Pulmonary artery endothelial cell (primary cell): ENCODE data around the gene DHRSX. TPM values are rescaled to one million over a fixed set of nuclear protein-coding genes. Genes with fewer than 3 reads are reported as not detected.
"Not testable (repeated sequence)": the region's sequence is repeated elsewhere in the genome, so short reads cannot be mapped to it uniquely, and the experiment has no call there.

Experiments
- DNase-seq: peaks from one replicate; pipeline ENCODE4 v3.0.0-alpha.2; 2011; ENCODE audit warnings: low read depth, low spot score
- total RNA-seq: library from RNA; depleted of rRNA; stranded (reverse); fragments of >200 nt; gene quantifications from 2 replicates; pipeline ENCODE4 v1.2.3, GENCODE V29; 2014

DHRSX gene
- total RNA-seq, 1 donor from 2014 or later = 23.7 TPM

DNA sequence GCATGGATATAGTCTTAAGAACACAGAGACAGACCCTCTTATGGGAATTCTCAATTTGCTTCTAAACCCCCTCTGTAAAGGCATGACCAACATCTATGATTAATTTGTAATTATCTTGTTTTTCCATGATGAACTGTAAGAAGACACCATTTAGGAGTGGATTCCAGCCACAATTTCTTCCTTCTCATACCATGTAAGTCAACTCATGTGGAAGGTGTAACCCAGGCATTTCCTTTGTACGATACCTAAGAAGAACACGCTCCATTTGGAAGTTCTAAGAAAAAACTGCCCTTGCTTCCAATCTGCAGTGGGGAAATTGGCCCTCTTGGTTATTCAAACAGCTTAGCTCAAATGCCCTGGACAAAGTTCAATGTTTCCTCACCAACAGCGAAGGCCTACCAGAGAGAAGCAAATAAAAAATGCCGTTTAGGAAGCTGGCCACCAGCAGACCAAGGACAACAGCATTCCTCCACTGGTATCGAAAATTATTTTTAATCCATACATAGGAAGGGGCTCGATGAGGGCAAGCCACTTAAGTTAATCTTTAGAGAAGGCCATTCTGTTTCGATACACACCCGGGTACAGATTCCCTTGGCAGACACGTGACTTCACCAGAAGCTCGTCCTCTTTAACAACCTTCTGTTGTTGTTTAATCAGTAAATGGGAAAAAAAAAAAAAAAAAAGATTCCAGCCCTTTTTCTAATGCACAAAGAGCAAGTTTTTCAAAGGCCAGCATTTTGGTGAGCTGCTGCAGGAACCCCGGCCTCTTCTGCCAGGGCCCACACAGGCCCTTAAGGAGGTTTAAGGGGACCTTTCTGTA lies 2.6 kb downstream of the DHRSX start:
- DNase-seq = no peak

DNA sequence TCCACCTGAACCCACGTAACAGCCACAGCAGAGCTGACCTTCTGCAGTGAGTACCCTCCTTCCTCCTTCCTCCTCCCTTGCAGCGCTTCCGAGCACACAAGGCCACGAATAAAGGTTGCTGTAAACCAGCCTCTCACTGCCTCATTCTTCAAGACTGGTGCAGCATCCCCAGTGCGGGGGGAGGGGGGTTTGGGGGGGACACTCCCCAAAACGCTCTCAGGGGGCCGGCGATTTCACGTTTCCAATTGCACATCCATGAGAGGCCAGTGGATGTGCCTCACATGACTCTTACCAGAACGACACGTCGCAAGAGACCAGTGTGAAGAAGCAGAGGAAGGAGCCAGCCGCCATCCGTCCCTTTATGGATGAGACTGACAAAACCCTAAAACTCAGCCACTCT lies 5.2 kb downstream of the DHRSX start:
- no peak for DNase-seq

DNA sequence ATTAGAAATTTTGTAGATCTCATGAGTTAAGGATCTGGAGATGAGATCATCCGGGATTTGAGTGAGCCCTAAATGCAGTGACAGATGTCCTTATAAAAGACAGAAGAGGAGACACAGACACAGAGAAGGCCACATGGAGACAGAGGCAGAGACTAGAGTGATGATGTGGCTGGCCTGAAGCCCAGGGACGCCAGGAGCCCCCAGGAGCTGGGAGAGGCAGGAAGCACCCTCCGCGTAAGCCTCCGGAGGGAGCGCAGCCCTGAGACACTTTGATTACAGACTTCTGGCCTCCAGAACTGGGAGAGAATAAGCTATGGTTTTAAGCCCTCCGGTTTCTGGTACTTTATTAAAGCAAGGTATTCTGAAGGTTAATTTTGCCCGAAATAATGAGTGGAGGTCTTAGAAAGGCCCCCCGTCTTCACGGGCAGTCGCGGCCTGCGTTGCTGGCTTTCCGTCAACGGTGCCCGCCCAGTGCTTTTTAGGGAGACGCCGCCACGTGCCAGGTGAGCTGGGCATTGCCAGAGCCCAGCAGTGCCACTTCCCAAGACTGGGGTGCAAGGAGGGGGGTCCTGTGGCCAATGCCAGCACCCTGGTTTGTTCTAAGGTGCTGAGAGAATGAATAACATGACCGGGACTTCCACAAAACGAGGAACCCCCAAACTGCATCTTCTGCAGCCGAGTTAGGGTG lies 8.1 kb downstream of the DHRSX start:
- no peak for DNase-seq

DNA sequence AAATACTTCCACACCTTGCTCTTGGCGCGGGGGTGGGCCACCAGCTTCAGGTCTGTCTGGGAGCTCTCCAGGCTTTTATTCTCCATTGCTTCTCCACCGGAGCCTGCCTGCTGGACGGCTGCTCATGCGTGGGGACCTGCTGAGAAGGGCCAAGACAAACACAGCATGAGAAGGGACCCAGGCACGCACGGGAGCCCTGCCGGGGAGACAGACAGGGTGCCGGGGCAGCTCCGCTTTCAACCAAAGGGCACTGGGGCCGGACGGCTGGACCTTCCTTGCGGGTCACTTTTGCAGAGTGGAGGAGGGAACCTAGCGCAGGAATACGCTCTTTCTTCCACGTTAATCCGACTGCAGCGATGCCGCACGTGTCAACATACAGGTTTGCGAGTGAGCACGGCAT lies 10.1 kb downstream of the DHRSX start:
- DNase-seq = no peak

DNA sequence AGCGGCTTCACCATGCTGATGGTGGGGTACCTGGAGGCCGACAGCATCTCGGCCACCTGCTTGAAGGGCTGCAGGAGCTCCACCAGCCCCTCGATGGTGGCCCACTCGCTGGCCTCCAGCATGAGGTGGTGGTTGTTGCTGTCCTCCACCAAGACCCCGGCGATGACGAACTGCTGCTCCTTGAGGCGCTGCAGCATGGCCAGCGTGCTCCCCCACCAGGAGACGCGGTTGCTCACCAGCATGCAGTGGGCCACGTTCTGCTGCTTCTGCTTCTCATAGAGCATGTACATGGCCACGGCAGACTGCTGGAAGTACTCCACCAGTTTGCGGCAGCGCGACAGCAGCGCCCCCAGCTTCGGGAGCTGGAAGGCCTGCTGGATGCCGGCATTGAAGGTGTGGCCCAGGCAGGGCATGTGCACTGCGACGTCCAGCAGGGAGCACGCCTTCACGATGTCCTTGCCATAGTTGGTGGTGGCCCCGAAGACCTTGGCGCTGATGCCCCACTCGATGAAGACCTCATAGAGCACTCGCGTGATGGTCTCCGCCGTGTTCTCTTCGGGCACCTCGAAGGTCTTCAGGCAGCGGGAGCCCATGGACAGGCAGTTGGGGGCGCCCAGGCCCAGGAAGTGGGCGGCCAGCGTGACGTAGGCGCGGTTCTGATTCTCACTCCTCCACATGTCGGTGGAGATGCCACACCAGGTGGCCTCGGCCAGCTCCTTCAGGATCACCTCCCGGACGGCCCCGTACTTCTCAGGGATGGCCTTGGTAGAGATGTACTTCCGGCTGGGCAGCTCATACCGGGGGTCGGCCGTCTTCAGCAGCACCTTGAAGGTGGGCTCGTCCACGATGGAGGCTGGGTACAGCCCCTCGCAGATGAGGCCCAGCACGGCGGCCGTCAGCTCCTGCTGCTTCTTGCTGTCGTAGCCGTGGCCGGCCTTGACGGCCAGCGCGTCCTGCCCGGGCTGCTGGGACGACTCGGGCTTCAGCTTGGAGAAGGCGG lies 11.0 kb downstream of the DHRSX start:
- no peak for DNase-seq

DNA sequence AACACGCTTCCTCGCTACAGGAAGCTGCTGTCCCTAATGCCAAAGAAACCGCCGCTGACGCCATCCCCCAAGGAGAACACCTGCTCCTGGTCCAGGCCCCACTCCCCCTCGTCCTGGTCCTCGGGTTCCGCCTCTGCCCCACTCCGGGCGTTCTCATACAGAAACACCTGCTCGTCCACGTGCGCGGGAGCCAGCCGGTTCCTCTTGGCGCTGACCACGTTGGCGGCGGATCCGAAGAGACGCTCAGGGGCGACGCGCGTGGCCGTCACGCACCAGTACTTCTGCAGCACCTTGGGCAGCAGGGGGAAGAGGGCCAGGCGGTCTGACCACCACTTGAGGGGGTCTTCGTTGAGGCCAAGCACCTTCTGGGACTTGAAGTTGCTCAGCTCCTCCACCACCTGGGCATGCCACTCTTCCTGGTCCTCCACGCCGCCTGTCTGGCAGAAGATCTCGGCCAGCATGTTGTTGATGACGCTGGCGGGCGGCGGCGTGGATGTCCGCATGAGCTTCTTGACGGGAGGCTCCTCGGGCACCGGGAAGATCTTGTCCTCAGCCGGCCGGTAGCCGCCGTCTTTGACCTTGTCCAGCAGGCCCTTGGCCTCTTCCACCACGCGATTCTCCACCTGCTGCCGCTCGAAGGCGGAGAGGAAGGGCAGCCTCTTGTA lies 12.0 kb downstream of the DHRSX start:
- no peak for DNase-seq

DNA sequence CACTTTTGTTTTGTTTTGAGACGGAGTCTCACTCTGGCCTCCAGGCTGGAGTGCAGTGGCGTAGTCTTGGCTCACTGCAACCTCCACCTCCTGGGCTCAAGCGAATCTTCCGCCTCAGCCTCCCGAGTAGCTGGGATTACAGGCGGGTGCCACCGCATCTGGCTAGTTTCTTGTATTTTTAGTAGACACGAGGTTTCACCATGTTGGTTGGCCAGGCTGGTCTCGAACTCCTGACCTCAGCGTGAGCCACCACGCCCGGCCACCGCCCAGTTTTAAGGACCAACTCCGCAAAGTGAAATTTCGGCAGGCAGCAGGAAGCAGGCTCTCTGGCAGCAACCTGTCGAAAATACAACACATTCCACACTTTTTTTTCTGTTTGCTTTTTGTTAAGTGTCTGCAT lies 13.4 kb downstream of the DHRSX start:
- DNase-seq = no peak

DNA sequence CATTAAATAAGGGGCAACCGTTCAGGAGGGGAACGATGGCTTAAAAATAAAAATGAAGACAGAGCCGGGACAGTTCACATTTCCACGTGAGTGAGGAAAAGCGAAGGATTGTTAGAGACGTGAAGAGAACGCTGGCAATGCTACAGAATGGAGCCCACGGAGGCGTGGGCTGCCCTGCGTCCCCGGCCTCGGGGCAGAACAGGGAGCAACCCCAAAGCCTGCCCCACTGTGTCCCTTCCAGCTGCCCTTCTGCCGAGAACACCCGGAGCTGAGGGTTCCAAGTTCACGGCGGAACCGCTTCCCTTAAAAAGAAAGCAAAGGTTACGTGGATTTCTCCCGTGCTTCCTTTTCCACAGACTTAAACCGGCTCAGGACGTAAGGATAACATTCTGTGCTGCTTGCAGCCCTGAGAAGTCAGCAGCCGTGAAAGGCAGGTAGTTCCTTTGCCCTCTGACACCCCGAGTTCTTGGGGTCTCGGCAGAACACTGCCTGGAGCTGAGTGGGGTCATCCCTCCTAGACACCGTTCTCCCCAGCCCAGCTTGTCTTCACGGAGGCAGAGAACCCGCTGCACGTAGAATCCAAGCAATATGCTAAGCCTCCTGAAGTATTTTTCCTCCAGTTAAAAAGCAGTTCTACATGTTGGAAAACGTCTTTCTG lies 14.2 kb downstream of the DHRSX start:
- DNase-seq = no peak

DNA sequence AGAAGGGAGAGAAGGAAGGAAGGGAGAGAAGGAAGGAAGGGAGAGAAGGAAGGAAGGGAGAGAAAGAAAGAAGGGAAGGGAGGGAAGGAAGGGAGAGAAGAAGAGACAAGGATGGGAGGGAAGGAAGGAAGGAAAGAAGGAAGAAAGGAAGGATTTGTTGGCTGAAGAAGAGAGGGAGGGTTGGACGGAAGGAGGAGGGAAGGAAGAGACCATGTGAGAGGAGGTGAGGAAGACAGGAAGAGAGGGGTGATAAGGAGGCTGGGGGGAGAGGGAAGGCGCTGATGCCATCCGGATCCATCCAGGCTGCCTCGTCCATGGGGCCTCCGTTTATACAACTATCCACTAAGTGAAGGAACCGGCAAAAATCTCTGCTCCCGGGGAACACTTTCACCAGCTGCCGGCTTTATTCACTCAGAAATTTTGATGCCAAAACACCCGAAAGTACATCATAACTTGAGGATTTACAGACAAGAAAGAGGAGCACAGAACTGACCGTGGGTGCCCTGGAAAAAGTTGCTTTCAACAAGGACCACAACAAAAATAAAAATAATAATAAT lies 14.9 kb downstream of the DHRSX start:
- no peak for DNase-seq

DNA sequence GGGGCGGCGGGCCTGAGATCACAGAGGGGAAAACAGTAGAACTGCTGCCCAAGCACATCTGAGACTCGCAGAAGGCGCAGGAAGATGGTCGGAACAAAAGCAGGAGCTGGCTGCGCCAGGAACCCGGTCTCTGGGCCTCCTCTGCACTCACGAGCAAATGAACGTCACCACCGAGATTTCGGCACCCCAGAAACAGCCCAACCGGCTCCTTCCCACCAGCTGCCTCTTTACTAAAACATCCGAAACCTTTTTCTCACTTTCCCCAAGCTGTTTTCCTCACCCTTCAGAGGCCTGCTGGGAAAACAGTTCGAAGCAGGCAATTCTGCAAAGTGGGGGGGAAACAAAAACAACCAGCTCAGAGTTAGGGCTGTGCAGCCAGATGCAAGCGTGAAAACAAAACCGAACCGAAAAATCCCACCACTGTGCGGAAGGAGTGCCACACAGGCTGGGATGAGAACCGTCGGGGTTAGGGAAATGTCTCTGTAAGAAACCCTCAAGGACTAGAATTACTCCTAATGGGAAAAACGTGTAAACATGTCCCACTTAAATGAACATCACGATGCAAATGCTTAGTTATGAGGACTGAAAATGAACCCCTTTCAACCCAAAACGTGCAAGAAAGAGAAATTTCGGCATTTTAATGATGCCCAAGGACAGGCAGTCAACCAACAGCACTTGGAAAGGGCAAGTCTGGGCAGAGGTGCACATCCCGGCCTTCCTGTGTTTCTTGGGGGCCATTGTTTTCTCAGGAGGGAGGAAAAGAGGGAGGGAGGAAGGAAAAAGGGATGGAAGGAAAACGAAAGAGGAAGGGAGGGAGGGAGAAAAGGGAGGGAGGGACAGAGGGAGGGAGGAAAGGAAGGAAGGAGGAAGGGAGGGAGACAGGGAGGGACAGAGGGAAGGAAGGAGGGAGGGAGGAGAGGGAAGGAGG lies 15.8 kb downstream of the DHRSX start:
- DNase-seq = no peak

DNA sequence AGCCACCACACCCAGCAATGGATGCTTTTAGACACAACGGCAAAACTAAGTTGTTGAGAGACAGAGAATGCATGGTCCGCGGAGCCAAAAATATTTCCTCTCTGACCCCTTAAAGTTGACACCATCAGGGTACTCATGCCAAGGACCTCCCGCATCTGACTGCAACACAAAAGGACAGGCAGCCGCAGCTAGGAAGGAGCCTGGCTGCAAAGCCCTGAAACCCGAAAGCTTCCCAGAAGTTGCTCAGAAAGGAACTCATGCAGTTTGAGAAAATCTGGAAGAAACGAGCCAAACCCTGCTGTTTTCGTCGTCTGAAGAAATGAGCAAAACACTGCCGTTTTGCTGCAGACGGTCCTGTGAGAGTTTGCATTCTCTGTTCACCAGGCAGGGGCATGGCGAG lies 16.5 kb downstream of the DHRSX start:
- no peak for DNase-seq

DNA sequence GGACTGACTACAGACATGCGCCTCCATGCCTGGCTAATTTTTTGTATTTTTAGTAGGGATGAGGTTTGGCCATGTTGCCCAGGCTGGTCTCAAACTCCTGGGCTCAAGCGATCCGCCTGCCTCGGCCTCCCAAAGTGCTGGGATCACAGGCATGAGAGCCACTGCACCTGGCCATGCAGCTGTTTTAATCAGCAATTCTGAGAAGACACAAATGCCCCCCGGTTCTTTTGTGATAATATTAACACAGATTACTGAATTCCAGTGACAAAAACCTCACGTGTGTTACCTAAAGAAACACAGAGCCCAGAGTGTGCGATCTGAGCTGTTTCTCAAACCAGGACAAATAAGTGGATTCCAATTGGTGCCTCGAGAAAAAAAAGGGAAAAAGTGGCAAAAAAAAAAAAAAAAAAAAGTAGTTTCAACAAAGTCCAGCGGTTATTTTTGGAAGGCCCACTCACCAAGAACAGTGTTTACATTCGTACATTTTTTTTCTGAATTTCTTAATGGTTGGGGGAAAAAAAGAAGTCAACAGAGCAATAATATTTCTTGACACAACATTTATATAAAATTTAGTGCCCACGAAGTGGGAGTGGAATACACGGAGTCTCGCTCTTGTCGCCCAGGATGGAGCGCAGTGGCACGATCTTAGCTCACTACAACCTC lies 17.2 kb downstream of the DHRSX start:
- DNase-seq = no peak

DNA sequence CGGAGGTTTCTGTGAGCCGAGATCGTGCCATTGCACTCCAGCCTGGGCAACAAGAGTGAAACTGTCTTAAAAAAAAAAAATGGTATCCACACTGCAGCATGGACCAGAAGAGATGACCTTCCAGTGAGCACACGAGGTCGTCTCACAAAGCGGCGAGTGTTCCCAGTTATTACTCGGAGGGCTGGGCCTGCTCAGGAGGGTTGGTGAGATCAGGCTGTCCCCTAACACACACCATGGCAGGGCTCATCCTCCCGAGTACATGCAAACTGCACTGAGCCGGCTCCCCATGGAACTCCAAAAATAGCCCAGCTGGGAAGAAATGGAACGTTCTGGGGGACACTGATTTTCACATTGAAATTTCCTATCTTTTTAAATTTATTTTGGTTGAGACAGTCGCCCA lies 19.2 kb downstream of the DHRSX start:
- not testable (repeated sequence) for DNase-seq

DNA sequence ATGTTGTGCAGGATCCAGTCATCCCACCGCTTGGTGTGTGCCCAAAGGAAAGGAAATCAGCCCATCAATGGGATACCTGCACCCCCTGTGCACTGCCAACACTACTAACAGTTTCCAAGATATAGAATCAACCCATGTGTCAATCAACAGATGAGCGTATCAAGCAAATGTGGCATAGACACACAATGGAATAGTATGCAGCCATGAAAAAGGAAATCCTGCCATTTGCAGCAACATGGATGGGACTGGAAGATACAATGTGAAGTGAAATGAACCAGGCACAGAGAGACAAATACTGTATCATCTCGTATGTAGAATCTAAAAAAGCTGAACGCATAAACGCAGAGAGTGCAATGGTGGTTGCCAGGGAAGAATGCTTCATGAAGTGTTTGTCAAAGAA lies 20.8 kb downstream of the DHRSX start:
- DNase-seq = not testable (repeated sequence)

DNA sequence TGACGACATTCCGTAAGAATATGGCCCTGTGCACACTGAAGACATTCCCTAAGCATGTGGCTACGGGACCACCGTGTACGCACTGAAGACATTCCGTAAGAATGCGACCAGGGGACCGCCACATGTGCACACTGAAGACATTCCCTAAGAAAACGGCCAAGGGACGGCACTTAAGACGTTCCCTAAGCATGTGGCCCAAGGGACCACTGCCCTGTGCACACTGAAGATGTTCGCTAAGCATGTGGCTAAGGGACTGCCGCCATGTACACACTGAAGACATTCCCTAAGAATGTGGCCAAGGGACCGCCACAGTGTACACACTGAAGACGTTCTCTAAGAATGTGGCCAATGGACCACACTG lies 21.4 kb downstream of the DHRSX start:
- no peak for DNase-seq

DNA sequence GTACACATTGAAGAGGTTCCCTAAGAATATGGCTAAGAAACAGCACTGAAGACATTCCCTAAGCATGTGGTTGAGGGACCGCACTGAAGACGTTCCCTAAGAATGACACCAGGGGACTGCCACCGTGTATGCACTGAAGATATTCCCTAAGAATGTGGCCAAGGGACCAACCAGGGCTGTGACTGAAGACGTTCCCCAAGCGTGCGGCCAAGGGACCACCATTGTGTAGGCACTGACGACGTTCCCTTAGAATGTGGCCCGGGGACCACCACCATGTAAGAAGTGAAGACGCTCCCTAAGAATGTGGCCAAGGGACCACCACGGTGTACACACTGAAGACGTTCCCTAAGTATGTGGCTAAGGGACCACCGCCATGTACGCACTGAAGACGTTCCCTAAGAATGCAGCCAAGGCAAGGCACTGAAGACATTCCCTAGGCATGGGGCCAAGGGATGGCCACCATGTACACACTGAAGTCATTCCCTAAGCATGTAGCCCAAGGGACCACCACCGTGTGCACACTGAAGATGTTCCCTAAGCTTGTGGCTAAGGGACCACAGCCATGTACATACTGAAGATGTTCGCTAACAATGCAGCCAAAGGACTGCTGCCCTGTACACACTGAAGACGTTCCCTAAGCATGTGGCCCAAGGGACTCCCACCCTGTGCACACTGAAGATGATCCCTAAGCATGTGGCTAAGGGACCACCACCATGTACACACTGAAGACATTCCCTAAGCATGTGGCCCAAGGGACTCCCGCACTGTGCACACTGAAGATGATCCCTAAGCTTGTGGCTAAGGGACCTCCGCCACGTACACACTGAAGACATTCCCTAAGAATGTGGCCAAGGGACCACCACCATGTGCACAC lies 22.0 kb downstream of the DHRSX start:
- no peak for DNase-seq

DNA sequence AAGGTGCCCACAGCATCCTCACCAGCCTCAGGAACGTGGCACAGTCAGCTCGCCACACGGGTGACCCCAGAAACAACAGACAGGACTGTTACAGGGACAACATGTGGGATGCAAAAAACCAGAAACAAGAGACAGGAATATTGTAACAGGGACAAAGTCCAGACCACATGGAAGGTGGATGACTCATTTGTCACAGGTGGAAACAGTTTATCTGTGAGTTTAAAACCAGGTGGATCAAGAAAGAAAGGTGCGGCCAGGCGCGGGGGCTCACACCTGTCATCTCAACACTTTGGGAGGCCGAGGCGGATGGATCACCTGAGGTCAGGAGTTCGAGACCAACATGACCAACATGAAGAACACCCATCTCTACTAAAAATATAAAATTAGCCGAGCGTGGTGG lies 23.5 kb downstream of the DHRSX start:
- DNase-seq = not testable (repeated sequence)
